Measurements from ENCODE around the gene DCAF8. TPM values are rescaled to one million over a fixed set of nuclear protein-coding genes. Genes with fewer than 3 reads are reported as not detected.

DCAF8 gene
- total and polyA plus RNA-seq, 2 of the 4 experiments (the other 2 are of a cell fraction): 83.3 to 83.8 TPM

GRCh38 chr1:160207771-160208556 lies 54.4 kb downstream of the DCAF8 start:
- peaks cover 51% of the 10 kb centered on the region for H3K9me1 ChIP-seq (ENCODE audit: insufficient read depth, low read length)
- H3K23ac ChIP-seq (ENCODE audit: low read depth, low read length): peak overlapping the region; percentile 82
- H3K56ac ChIP-seq (ENCODE audit: extremely low read depth, insufficient read depth, low read length): no peak overlapping the region
- peak overlapping the region; percentile 25 for H3K14ac ChIP-seq (replicated peaks; ENCODE audit: low read depth, low read length)
- TF ChIP-seq CEBPB (IDR thresholded peaks at IDR 0.05; ENCODE audit: low read depth, low read length) (no peak), SMC3 (IDR thresholded peaks at IDR 0.05; ENCODE audit: low read depth, low read length) (no peak), FOS (IDR thresholded peaks at IDR 0.05; ENCODE audit: low read depth, low read length) (no peak), MAFK (IDR thresholded peaks at IDR 0.05; ENCODE audit: low read depth, low read length) (no peak)
- peaks cover 49% of the 10 kb centered on the region for H3K36me3 ChIP-seq (ENCODE audit: control insufficient read depth, insufficient read depth, low read length)
- 0 out of 2 replicates have a peak overlapping the region, but pooled peaks have one; percentile 25 for H4K91ac ChIP-seq (ENCODE audit: insufficient read depth, low read depth, low read length)
- peak overlapping the region; percentile 39; the same call in 1 of the 2 replicates for H3K27ac ChIP-seq (ENCODE audit: insufficient read depth, low read length)
- H3K4ac ChIP-seq (ENCODE audit: low read depth, low read length): peak overlapping the region; percentile 57
- H2BK15ac ChIP-seq (ENCODE audit: low read depth, low read length): no peak overlapping the region
- no peaks in the 10 kb centered on the region for H3K27me3 ChIP-seq (ENCODE audit: control insufficient read depth, insufficient read depth, low read length)
- WGBS, 2 experiments (ENCODE audit: extremely low coverage in 2 of 2, insufficient read length in 1 of 2): 40% methylated on average over 1 of the region's 9 CpGs; no CpG with 5 or more reads in 1 of the 2 experiments
- H3K4me1 ChIP-seq (ENCODE audit: control insufficient read depth, insufficient read depth, low read length): peaks cover 44% of the 10 kb centered on the region
- peak overlapping the region; percentile 60 for H2AK9ac ChIP-seq (replicated peaks; ENCODE audit: low read depth, low read length, poor library complexity)
- no peak overlapping the region for H3K4me3 ChIP-seq (ENCODE audit: insufficient read depth, low read depth, low read length)
- H3K18ac ChIP-seq (ENCODE audit: low read depth, low read length): no peak overlapping the region
- no peak overlapping the region for H2BK20ac ChIP-seq (ENCODE audit: low read depth, low read length)
- H4K5ac ChIP-seq (ENCODE audit: low read depth, low read length): no peak overlapping the region
- H2BK120ac ChIP-seq (ENCODE audit: low read depth, low read length): 0 out of 2 replicates have a peak overlapping the region, but pooled peaks have one; percentile 17
- peaks cover 34 to 82% of the 10 kb centered on the region in 2 experiments for H3K79me1 ChIP-seq (ENCODE audit: low read depth in 1 of 2, low read length in 2 of 2)
- H4K20me1 ChIP-seq (ENCODE audit: insufficient read depth, low read length): peaks cover 68% of the 10 kb centered on the region
- DNase-seq: no peak
- in situ Hi-C loops (cut with MboI; ENCODE audit: low sequenced_read_pairs) (no loop called here), intact Hi-C loops (cut with micrococcal nuclease) (no loop called here), dilution Hi-C loops (cut with HindIII; ENCODE audit: low sequenced_read_pairs, unreplicated experiment) (no loop called here)
- ChIA-PET POLR2A (ENCODE audit: unreplicated experiment) (no interaction called here), CTCF (interaction anchor here (1.0 to 3.0 kb wide), 2 partner anchors 15 kb away, joined by 5 to 10 read pairs; no protein-coding TSS in a partner anchor)
- H2AK5ac ChIP-seq (ENCODE audit: low read depth, low read length): peak overlapping the region; percentile 54; the same call in 1 of the 2 replicates
- no peak overlapping the region for H2AFZ ChIP-seq (replicated peaks; ENCODE audit: low read length, poor library complexity)
- no peak for ATAC-seq (ENCODE audit: low read depth)
- peak overlapping the region; percentile 92 for H2BK5ac ChIP-seq (ENCODE audit: low read depth, low read length, poor library complexity, severe bottlenecking)
- BruUV-seq (replicated peaks): TSS peak; percentile 24
- H4K8ac ChIP-seq (ENCODE audit: low read depth in 2 of 2, low read length in 2 of 2): peak overlapping the region; percentile 10 to 21; a peak in 2 of 4 replicates
- no peak overlapping the region; the same call in 1 of the 2 replicates for H3K9ac ChIP-seq (ENCODE audit: low read depth, low read length)
- no peaks in the 10 kb centered on the region for H3K9me3 ChIP-seq (ENCODE audit: control insufficient read depth, insufficient read depth, low read length)
- peak overlapping the region; percentile 10; the same call in 1 of the 2 replicates for H3K4me2 ChIP-seq (ENCODE audit: low read depth, low read length)

Data from IMR-90 (cell line).